Right lobe of liver (tissue), 4 donors: ENCODE data around the gene OR10G3.

ENCODE experiments used
- CTCF ChIP-seq, 4 donors: fragments of 200-600 bp in 3 of 4; fragments of 450-650 bp in 1 of 4; IDR thresholded peaks; one replicate each; pipeline versions ENCODE4 v1.5.1 to v1.8.0; 2016 to 2022; ENCODE audit warnings: antibody characterized with exemption in 4 of 4, mild to moderate bottlenecking in 2 of 4
- POLR2A ChIP-seq: fragments of 450-650 bp; IDR thresholded peaks from one replicate; pipeline ENCODE4 v1.6.1; 2017; ENCODE audit warnings: antibody characterized with exemption, mild to moderate bottlenecking
- donor health status: DM: no; HTN: no; CAD: no.
- donor health status: DM: no; HTN: no; CAD: no.
- donor health status: DM: no; HTN: yes; CAD: no.

- no peak for TF ChIP-seq CTCF (IDR thresholded peaks at IDR 0.05)
- TF ChIP-seq POLR2A = no peak
Measured at GRCh38 chr14:21535545-21536417, 44.1 kb downstream of the OR10G3 start.
